AG20443 (cell line): Measurements from ENCODE around the gene ZNF675.
"Not testable (repeated sequence)": the region's sequence is repeated elsewhere in the genome, so short reads cannot be mapped to it uniquely, and the experiment has no call there.

Source experiments
- DNase-seq: peaks from one replicate; pipeline ENCODE4 v3.0.0; 2012; ENCODE audit warnings: low spot score, mixed read lengths

ZNF675 gene

GRCh38 chr19:23686621-23687423 is at the start of gene ZNF675:
Gene ZNF675, minus strand, starts transcription at chr19:23687212. Its CDS starts 179 bp downstream, at chr19:23687033.
- DNase-seq = peak; percentile 90

- DNase-seq = not testable (repeated sequence)
Observed at GRCh38 chr19:23730729-23731465, 43.9 kb upstream of the ZNF675 start.

GRCh38 chr19:23724161-23724560 is 37.1 kb upstream of the ZNF675 start:
- DNase-seq = not testable (repeated sequence)

GRCh38 chr19:23718802-23719201 is 31.8 kb upstream of the ZNF675 start:
- DNase-seq = no peak

GRCh38 chr19:23716792-23717191 is 29.8 kb upstream of the ZNF675 start:
- no peak for DNase-seq

- DNase-seq = no peak
Observed at GRCh38 chr19:23709347-23709746, 22.3 kb upstream of the ZNF675 start.

GRCh38 chr19:23706657-23707056 is 19.6 kb upstream of the ZNF675 start:
- no peak for DNase-seq

- DNase-seq = no peak
Observed at GRCh38 chr19:23699521-23699860, 12.5 kb upstream of the ZNF675 start.

GRCh38 chr19:23698711-23699520 is 11.9 kb upstream of the ZNF675 start:
- DNase-seq = no peak

- DNase-seq = not testable (repeated sequence)
Observed at GRCh38 chr19:23692937-23693336, 5.9 kb upstream of the ZNF675 start.

GRCh38 chr19:23673132-23673531 is 13.9 kb downstream of the ZNF675 start:
- DNase-seq = no peak

GRCh38 chr19:23668606-23669005 is 18.4 kb downstream of the ZNF675 start:
- not testable (repeated sequence) for DNase-seq

GRCh38 chr19:23665651-23666410 is 21.2 kb downstream of the ZNF675 start:
- no peak for DNase-seq

GRCh38 chr19:23649817-23650216 is 37.2 kb downstream of the ZNF675 start:
- not testable (repeated sequence) for DNase-seq
